Measurements from ENCODE around the gene PKNOX1.
"Not testable (repeated sequence)": the region's sequence is repeated elsewhere in the genome, so short reads cannot be mapped to it uniquely, and the experiment has no call there.

The PKNOX1 gene

DNA sequence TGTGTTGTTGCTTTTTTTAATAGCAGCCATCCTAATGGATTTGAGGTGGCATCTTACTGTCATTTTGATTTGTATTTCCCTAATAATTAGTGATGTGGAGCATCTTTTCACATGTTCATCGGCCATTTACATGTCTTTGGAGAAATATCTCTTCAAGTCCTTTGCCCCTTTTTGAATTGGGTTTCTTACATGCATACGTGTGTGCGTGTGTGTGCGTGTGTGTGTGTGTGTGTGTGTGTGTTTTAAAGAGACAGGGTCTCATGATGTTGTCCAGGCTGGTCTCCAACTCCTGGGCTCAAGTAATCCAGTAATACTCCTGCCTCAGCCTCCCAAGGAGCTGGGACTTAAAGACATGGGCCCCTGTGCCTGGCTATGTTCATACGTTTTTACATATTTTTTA, 9.5 kb downstream of the PKNOX1 start:
- no peak for DNase-seq (ENCODE audit: low spot score)

GRCh38 chr21:42986125-42986783, 11.9 kb downstream of the PKNOX1 start:
- DNase-seq (ENCODE audit: low spot score), result no peak

- DNase-seq (ENCODE audit: low spot score), result no peak
These were observed 14.0 kb downstream of the PKNOX1 start for GRCh38 chr21:42988236-42988965.

DNA sequence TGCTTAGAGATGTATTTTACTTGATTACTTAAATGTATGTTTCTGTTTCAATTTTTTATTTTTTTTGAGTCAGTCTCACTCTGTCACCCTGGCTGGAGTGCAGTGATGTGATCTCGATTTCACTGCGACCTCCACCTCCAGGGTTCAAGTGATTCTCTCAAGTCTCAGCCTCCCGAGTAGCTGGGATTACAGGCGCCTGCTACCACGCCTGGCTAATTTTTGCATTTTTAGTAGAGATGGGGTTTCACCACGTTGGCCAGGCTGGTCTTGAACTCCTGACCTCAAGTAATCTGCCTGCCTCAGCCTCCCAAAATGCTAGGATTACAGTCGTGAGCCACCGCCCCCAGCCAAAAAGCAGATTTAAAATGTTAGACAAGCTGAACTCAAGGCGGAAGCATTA, 15.0 kb downstream of the PKNOX1 start:
- DNase-seq (ENCODE audit: low spot score), result not testable (repeated sequence)

DNA sequence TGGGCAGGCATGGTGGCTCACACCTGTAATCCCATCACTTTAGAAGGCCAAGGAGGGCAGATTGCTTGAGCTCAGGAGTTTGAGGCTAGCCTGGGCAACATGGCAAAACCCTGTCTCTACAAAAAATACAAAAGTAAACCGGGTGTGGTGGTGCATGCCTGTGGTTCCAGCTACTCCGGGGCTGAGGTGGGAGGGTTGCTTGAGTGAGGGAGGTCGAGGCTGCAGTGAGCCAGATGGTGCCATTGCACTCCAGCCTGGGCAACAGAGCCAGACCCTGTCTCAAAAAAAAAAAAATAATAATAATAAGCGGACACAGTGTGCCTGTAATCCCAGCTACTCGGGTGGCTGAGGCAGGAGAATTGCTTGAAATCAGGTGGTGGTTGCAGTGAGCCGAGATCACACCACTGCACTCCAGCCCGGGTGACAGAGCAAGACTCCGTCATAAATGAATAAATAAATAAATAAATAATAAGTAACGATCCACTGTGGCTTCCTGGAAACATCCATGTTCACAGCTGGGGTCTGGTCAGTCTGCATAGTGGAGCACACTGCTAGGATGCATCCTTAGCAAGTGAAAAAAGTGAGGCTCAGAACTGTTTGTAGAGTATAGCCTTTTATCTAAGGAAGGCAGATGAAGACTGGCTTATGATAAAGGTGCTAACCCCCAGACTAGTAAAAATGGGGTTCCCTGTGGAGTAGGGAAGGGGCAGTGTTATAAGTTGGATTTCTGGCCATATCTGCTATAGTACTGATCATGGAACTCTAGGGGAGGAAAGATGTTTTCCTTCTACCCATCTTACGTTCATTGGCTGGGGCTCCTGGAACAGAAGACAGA, 15.7 kb downstream of the PKNOX1 start:
- no peak for DNase-seq (ENCODE audit: low spot score)

- DNase-seq (ENCODE audit: low spot score), result no peak
These were observed 17.8 kb downstream of the PKNOX1 start for GRCh38 chr21:42991992-42992740.

- DNase-seq (ENCODE audit: low spot score), result no peak
These were observed 18.8 kb downstream of the PKNOX1 start for GRCh38 chr21:42993051-42993712.

DNA sequence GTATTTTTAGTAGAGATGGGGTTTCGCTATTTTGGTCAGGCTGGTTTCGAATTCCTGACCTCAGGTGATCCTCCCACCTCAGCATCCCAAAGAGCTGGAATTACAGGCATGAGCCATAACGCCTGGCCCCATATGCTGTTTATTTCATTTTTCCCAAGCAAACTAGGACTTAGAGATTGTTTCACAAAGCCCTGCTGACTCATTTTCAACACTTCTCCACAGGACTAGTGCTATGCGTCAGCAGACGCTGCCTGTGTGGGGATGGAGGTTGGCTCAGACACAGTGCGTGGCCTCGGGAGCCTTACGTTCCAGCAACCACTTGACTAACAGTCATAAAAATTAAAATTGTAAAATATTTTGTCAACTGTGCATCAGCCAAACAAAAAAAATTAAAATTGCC, 22.7 kb downstream of the PKNOX1 start:
- DNase-seq (ENCODE audit: low spot score), result no peak

GRCh38 chr21:42997983-42998382, 23.6 kb downstream of the PKNOX1 start:
- not testable (repeated sequence) for DNase-seq (ENCODE audit: low spot score)

DNA sequence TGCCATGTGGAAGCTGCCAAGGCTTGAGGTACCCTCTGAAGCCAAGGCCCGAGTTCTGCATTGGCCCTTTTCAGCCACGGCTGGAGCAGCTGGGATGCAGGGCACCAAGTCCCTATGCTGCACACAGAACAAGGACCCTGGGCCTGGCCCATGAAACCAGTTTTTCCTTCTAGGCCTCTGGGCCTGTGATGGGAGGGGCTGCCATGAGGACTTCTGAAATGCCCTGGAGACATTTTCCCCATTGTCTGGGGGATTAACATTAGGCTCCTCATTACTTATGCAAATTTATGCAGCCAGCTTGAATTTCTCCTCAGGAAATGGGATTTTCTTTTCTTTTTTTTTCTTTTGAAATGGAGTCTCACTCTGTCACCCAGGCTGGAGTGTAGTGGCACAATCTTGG, 24.8 kb downstream of the PKNOX1 start:
- DNase-seq (ENCODE audit: low spot score), result not testable (repeated sequence)

DNA sequence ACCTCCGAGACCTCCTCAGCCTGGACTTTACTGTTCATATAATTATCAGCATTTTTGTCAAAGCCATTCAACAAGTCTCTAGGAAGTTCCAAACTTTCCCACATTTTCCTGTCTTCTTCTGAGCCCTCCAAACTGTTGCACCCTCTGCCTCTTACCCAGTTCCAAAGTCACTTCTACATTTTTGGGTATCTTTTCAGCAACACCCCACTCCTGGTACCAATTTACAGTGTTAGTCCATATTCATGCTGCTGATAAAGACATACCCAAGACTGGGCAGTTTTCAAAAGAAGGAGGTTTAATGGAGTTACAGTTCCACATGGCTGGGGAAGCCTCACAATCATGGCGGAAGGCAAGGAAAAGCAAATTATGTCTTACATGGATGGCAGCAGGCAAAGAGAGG, 25.7 kb downstream of the PKNOX1 start:
- not testable (repeated sequence) for DNase-seq (ENCODE audit: low spot score)

DNA sequence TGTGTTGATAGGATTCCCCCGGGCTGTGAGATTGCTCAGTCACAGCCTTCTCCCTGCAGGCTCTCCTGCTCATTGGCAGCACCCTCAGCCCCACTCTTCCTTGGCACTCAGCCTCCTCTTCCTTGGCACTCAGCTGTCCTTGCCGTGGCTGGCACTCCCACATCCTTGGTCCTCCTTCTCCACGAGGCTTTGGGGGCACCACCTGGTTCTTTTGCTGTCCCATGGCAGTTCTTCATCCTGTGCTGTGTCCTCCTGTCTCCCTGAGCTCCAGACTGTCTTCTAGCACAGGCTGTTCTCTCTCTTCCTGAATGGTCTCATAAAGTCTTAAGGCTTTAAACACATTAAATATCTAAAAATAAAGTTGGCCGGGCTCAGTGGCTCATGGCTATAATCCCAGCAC, 27.0 kb downstream of the PKNOX1 start:
- DNase-seq (ENCODE audit: low spot score), result no peak

DNA sequence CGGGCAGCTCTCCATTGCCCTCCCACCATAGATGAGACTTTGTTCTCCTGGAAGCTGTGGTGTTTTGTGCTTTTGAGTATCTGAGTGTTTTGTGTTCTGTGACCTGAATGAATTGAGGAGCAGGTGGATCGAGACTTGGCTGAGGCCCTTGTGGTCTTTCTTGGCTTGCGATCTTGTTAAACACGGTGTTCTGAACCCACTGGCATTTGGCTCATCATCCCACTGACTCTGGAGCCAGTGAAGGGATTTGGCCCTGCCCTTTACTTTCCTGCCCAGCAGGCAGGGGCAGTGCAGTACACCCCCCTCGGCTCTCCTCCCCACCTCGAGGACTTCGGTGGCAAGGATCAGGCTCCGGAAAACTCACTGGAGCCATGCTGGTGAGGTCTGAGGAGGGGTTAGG, 30.6 kb downstream of the PKNOX1 start:
- no peak for DNase-seq (ENCODE audit: low spot score)

- DNase-seq (ENCODE audit: low spot score), result no peak
These were observed 31.3 kb downstream of the PKNOX1 start for GRCh38 chr21:43005635-43006034.

DNA sequence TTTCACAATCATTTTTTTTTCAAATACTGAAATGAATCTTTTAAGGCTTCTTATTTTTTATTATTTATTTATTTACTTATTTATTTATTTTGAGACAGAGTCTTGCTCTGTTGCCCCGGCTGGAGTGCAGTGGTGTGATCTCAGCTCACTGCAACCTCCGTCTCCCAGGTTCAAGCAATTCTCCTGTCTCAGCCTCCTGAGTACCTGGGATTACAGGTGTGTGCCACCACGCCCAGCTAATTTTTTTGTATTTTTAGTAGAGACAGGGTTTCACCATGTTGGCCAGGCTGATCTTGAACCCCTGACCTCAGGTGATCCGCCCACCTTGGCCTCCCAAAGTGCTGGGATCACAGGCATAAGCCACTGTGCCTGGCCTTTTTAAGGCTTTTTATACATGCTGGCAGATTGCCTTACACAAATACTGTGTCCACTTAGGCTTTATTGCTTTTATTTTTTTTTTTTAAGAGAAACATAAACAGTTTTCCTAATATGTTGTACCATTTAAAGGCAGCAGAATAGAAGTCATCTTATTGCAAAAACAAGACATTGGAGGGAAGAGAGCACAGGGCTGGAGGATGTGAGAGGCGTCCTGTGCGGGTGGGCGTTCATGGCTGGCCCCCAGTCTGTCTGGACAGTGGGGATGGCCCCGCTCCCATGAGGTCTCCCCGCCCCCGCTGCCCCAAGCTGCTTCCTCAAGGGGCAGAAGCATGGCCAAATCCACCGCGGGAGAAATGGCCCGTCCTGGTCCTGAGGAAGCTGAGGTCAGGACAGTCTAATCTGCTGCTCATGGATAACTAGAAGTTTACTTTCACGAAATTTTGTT, 31.9 kb downstream of the PKNOX1 start:
- not testable (repeated sequence) for DNase-seq (ENCODE audit: low spot score)

DNA sequence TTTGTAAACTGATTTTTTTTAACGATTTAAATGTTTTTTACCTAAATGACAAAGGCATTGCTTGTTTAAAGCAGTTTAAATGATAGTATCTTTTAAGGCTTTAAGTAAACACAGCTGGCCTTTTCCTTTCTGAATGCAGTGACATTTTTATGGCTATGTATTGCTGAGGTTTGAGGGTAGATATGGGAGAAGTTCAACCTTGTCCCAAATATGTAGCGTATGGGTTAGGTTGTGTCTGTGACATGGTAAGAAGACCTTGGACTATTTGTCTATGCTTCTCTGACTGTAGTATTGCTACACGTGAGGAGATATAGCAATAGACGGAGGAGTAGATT, 32.5 kb downstream of the PKNOX1 start:
- DNase-seq (ENCODE audit: low spot score), result no peak

DNA sequence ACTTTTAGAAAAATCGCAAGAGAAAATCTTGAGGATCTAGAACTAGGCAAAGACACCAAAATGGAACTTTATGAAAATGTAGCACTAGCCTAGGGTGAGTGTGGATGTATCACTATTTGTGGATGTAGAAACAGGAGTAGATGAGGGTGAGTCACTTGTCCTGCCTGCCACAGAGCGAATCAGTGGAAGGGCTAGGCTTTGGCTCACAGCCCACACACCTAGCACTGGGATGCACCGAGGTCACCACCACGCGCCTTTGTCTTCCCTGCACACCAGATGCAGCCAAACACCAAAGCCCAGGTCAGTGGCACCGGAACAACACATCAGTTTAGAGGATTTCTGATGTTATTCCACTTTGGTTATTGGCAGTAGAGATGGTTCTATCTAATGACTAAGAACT, 38.2 kb downstream of the PKNOX1 start:
- DNase-seq (ENCODE audit: low spot score), result no peak

DNA sequence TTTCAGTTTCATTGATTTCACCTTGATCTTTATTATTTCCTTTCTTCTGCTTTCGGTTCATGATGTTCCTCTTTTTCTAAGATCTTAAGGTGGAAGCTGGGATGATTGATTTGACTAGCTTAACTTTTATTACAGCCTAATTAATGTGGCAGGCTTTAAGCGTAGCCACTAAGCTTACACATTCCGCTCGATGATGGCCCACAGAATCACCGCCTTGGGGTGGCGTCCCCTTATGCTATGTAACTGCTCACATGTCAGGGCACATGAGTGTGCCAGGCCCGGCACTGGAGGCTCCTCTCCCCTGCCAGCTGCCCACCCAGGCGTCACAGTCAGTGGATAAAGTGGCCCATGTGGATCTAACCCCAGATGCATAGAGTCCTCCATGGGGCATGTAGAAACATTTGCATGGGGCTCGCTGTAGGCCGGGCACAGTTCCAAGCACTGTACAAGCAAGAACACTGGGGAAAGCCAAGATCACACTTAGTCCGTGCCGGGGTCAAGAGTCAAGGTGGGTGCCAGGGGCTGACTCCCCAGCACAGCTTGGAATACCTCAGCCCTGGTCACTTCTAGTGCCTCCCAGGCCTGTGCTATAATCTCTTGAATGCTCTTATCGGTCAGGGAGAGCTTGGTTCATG, 41.7 kb downstream of the PKNOX1 start:
- no peak for DNase-seq (ENCODE audit: low spot score)

- DNase-seq (ENCODE audit: low spot score), result no peak
These were observed 42.4 kb downstream of the PKNOX1 start for GRCh38 chr21:43016728-43017127.

DNA sequence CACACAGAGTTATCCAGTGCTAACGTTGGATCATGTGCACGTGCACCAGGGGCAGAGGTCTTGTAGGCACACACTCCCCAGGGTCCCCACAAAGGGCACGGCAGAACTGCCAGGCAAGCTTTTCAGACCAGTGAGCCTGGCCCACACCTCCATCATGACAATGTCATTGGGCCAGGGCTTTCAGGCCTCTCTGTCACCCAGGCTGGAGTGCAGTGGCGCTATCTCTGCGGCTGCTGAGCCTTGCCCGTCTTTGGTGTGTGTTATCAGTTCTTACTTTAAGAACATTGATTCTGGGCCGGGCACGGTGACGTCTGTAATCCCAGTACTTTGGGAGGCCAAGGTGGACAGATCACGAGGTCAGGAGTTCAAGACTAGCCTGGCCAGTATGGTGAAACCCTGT, 44.2 kb downstream of the PKNOX1 start:
- DNase-seq (ENCODE audit: low spot score), result no peak
